Urothelium cell line (cell line): ENCODE results near the gene BCAT1.
"Not testable (repeated sequence)": the region's sequence is repeated elsewhere in the genome, so short reads cannot be mapped to it uniquely, and the experiment has no call there.

ENCODE experiments used
- DNase-seq: peaks from one replicate; pipeline ENCODE4 v3.0.0; 2011; ENCODE audit warnings: low spot score, mixed read lengths
- FAIRE-seq: peaks from 2 replicates; lab custom pipeline; 2011; peaks lifted over from hg19 to GRCh38; lab: Jason Lieb, UNC

Gene BCAT1

GRCh38 chr12:24960222-24960855 lies 11.4 kb upstream of the BCAT1 start:
- FAIRE-seq = peak; percentile 79
- peak; percentile 58 for DNase-seq

GRCh38 chr12:24956351-24956750 lies 7.5 kb upstream of the BCAT1 start:
- DNase-seq = not testable (repeated sequence)

GRCh38 chr12:24955853-24956252 lies 7.0 kb upstream of the BCAT1 start:
- FAIRE-seq = no peak
- no peak for DNase-seq

More at GRCh38 chr12:24956351-24956750, 7.5 kb upstream of the BCAT1 start:
- FAIRE-seq = not testable (repeated sequence)

- FAIRE-seq (no peak), DNase-seq (no peak)
Measured at GRCh38 chr12:24955389-24955788, 6.5 kb upstream of the BCAT1 start.

GRCh38 chr12:24954261-24954660 lies 5.4 kb upstream of the BCAT1 start:
- DNase-seq (no peak), FAIRE-seq (no peak)

GRCh38 chr12:24952389-24952788 lies 3.5 kb upstream of the BCAT1 start:
- DNase-seq (no peak), FAIRE-seq (no peak)

- FAIRE-seq (no peak), DNase-seq (no peak)
Measured at GRCh38 chr12:24950231-24950834, 1.4 kb upstream of the BCAT1 start.

- no peak for FAIRE-seq
- peak; percentile 53 for DNase-seq
Measured at GRCh38 chr12:24948420-24948756, 513 bp downstream of the BCAT1 start.

GRCh38 chr12:24947541-24948419 lies 1.1 kb downstream of the BCAT1 start:
- DNase-seq = no peak
- FAIRE-seq = no peak

GRCh38 chr12:24945845-24946244 lies 3.1 kb downstream of the BCAT1 start:
- DNase-seq (no peak), FAIRE-seq (no peak)

- DNase-seq (no peak), FAIRE-seq (no peak)
Measured at GRCh38 chr12:24945039-24945438, 3.9 kb downstream of the BCAT1 start.

GRCh38 chr12:24944601-24944975 lies 4.3 kb downstream of the BCAT1 start:
- no peak for FAIRE-seq
- no peak for DNase-seq

- DNase-seq (no peak), FAIRE-seq (no peak)
Measured at GRCh38 chr12:24943947-24944600, 4.8 kb downstream of the BCAT1 start.

GRCh38 chr12:24940157-24940556 lies 8.7 kb downstream of the BCAT1 start:
- no peak for FAIRE-seq
- DNase-seq = no peak

- not testable (repeated sequence) for DNase-seq, FAIRE-seq
Measured at GRCh38 chr12:24939551-24939950, 9.3 kb downstream of the BCAT1 start.

- no peak for FAIRE-seq
- no peak for DNase-seq
Measured at GRCh38 chr12:24938341-24938740, 10.6 kb downstream of the BCAT1 start.

- DNase-seq (no peak), FAIRE-seq (no peak)
Measured at GRCh38 chr12:24937553-24938244, 11.2 kb downstream of the BCAT1 start.

GRCh38 chr12:24933694-24934407 lies 15.1 kb downstream of the BCAT1 start:
- no peak for FAIRE-seq

GRCh38 chr12:24931666-24932405 lies 17.1 kb downstream of the BCAT1 start:
- no peak for DNase-seq
- no peak for FAIRE-seq

More at GRCh38 chr12:24933694-24934407, 15.1 kb downstream of the BCAT1 start:
- no peak for DNase-seq
